ENCODE measurements around the gene TAOK1. TPM values are rescaled to one million over a fixed set of nuclear protein-coding genes. Genes with fewer than 3 reads are reported as not detected.

TAOK1 gene
- total and polyA plus RNA-seq, 2 of the 13 experiments (the other 11 are each of a cell fraction or from before 2014, with no cell fraction given), result 14.1 to 23.0 TPM

DNA sequence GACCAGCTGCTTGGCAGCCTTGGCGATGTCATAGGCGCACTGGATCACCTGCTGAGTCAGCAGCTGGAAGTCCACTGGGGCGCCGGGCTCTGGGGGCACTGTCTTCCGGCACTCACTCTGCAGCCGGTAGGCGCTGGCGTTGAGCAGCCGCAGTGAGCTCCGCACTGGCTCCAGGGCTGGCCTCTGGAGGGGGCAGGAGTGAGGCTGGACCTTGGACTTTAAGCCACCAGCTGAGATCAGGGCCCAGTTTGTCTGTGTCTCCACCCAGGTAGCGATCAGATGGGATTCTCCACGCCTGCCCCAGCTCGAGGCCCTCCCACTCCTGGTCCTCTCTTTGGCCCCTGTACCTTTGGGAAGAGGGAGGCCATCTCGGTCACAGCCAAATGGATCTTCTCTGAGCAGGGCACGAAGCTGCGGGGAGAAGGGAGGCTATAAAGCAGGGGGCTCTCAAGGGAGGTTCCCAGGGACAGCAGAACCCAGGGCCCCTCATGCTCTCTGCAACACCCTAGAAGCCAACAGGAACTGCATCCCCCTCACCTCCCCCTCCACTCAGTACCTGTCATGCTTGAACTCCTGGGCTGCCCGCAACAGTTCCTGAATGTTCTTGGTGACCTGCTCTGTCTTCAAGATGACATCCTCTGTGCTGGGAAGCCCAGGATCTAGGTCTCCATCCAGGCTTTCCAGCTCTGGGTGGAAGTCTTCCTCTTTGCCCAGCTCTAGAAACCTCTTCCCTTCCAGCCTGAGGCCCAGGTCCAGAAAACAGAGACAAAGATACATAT is 184.8 kb downstream of the TAOK1 start (continued):
- TF ChIP-seq SAFB2 (CRISPR knock-in tag; IDR thresholded peaks at IDR 0.05; ENCODE audit: borderline replicate concordance, low read depth) (peak; percentile 89; the same call in 1 of the 2 replicates), SALL1 (CRISPR knock-in tag; IDR thresholded peaks at IDR 0.05) (peak; percentile 93), MTERF4 (CRISPR knock-in tag; IDR thresholded peaks at IDR 0.05) (0 out of 2 replicates have a peak, but pooled peaks have one; percentile 25), ZNF275 (CRISPR knock-in tag; IDR thresholded peaks at IDR 0.05; ENCODE audit: borderline replicate concordance) (no peak), MLLT10 (CRISPR knock-in tag; IDR thresholded peaks at IDR 0.05) (no peak), CHD4 (IDR thresholded peaks at IDR 0.05; ENCODE audit: borderline replicate concordance, low read length) (no peak), SYNCRIP (IDR thresholded peaks at IDR 0.05; ENCODE audit: insufficient read depth, low read depth, low read length) (no peak), ERF (CRISPR knock-in tag; IDR thresholded peaks at IDR 0.05) (peak; percentile 79; the same call in 1 of the 2 replicates), ZNF484 (CRISPR knock-in tag; IDR thresholded peaks at IDR 0.05; ENCODE audit: borderline replicate concordance, low read depth) (no peak), AKAP8 (CRISPR knock-in tag; IDR thresholded peaks at IDR 0.05) (peak; percentile 93), ZNF205 (CRISPR knock-in tag; IDR thresholded peaks at IDR 0.05) (0 out of 2 replicates have a peak, but pooled peaks have one; percentile 29), TCF7L2 (IDR thresholded peaks at IDR 0.05; ENCODE audit: low read depth, low read length) (no peak), MAZ (IDR thresholded peaks at IDR 0.05; ENCODE audit: borderline replicate concordance, low read depth, low read length) (peak; percentile 82), MAZ (CRISPR knock-in tag; IDR thresholded peaks at IDR 0.05; ENCODE audit: low read depth) (peak; percentile 89), ZNF367 (CRISPR knock-in tag; IDR thresholded peaks at IDR 0.05; ENCODE audit: borderline replicate concordance) (no peak), IKZF1 (IDR thresholded peaks at IDR 0.05) (no peak), KLF6 (CRISPR knock-in tag; IDR thresholded peaks at IDR 0.05) (no peak), ZNF17 (CRISPR knock-in tag; IDR thresholded peaks at IDR 0.05) (no peak)
- TF ChIP-seq, protein P1, sequence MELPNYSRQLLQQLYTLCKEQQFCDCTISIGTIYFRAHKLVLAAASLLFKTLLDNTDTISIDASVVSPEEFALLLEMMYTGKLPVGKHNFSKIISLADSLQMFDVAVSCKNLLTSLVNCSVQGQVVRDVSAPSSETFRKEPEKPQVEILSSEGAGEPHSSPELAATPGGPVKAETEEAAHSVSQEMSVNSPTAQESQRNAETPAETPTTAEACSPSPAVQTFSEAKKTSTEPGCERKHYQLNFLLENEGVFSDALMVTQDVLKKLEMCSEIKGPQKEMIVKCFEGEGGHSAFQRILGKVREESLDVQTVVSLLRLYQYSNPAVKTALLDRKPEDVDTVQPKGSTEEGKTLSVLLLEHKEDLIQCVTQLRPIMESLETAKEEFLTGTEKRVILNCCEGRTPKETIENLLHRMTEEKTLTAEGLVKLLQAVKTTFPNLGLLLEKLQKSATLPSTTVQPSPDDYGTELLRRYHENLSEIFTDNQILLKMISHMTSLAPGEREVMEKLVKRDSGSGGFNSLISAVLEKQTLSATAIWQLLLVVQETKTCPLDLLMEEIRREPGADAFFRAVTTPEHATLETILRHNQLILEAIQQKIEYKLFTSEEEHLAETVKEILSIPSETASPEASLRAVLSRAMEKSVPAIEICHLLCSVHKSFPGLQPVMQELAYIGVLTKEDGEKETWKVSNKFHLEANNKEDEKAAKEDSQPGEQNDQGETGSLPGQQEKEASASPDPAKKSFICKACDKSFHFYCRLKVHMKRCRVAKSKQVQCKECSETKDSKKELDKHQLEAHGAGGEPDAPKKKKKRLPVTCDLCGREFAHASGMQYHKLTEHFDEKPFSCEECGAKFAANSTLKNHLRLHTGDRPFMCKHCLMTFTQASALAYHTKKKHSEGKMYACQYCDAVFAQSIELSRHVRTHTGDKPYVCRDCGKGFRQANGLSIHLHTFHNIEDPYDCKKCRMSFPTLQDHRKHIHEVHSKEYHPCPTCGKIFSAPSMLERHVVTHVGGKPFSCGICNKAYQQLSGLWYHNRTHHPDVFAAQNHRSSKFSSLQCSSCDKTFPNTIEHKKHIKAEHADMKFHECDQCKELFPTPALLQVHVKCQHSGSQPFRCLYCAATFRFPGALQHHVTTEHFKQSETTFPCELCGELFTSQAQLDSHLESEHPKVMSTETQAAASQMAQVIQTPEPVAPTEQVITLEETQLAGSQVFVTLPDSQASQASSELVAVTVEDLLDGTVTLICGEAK (IDR thresholded peaks at IDR 0.05), result no peak
- TF ChIP-seq, protein P1 (CRISPR knock-in tag; IDR thresholded peaks at IDR 0.05), result no peak

Data from HepG2 (cell line).